Measurements from ENCODE around the gene POLR1B.
"Not testable (repeated sequence)": the region's sequence is repeated elsewhere in the genome, so short reads cannot be mapped to it uniquely, and the experiment has no call there.

The POLR1B gene

DNA sequence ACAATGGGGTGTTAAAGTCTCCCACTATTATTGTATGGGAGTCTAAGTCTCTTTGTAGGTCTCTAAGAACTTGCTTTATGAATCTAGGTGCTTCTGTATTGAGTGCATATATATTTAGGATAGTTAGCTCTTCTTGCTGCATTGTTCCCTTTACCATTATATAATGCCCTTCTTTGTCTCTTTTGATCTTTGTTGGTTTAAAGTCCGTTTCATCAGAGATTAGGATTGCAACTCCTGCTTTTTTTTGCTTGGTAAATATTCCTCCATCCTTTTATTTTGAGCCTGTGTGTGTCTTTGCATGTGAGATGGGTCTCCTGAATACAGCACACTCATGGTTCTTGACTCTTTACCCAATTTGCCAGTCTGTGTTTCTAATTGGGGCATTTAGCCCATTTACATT lies 70.0 kb downstream of the POLR1B start:
- DNase-seq; H3K36me3 ChIP-seq (ENCODE audit: control insufficient read depth, insufficient read depth, low read length); H3K4me1 ChIP-seq (ENCODE audit: control insufficient read depth, insufficient read depth, low read length, poor library complexity, severe bottlenecking); H3K27ac ChIP-seq (ENCODE audit: insufficient read depth, low read length, poor library complexity, severe bottlenecking); H3K9me3 ChIP-seq (ENCODE audit: control insufficient read depth, low read length); H3K4me3 ChIP-seq (ENCODE audit: insufficient read depth, low read depth, low read length, poor library complexity, severe bottlenecking); H3K27me3 ChIP-seq (replicated peaks; ENCODE audit: control insufficient read depth, insufficient read depth, low read length, poor library complexity, severe bottlenecking): not testable (repeated sequence)

DNA sequence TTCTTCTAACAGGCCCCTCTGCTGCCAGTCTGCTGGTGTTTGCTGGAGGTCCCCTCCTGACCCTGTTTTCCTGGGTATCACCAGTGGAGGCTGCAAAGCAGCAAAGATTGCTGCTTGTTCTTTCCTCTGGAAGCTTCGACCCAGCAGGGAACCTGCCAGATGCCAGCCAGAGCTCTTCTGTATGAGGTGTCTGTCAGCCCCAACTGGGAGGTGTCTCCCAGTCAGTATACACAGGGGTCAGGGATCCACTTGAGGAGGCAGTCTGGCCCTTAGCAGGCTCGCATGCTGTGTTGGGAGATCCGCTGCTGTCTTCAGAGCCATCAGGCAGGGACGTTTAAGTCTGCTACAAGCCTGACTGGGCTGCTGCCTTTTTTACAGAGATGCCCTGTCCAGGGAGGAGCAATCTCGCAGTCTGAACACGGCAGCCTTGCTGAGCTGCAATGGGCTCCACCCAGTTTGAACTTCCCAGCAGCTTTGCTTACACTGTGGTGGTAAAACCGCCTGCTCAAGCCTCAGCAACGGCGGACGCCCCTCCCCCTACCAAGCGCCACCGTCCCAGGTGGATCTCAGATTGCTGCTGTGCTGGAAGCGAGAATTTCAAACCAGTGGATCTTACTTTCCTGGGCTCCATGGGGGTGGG lies 72.1 kb downstream of the POLR1B start:
- Histone ChIP-seq H3K4me3 (ENCODE audit: insufficient read depth, low read depth, low read length, poor library complexity, severe bottlenecking) (no peak overlapping the region), H3K4me1 (ENCODE audit: control insufficient read depth, insufficient read depth, low read length, poor library complexity, severe bottlenecking) (no peaks in the 10 kb centered on the region), H3K27ac (ENCODE audit: insufficient read depth, low read length, poor library complexity, severe bottlenecking) (no peak overlapping the region), H3K27me3 (replicated peaks; ENCODE audit: control insufficient read depth, insufficient read depth, low read length, poor library complexity, severe bottlenecking) (no peaks in the 10 kb centered on the region), H3K36me3 (ENCODE audit: control insufficient read depth, insufficient read depth, low read length) (no peaks in the 10 kb centered on the region), H3K9me3 (ENCODE audit: control insufficient read depth, low read length) (no peaks in the 10 kb centered on the region)
- DNase-seq, result no peak

DNA sequence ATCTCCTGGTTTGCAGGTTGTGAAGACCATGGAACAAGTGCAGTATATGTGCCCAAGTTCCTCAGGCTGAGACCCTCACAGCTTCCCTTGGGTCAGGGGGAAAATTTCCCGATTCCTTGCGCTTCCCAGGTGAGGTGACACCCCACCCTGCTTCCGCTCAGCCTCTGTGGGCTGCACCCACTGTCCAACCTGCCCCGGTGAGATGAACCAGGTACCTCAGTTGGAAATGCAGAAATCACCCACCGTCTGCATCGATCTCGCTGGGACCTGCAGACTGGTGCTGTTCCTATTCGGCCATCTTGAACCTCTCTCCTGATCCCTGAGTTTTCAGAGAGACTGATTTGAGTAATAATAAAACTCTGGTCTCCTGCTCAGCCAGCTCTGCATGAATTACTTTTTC lies 72.8 kb downstream of the POLR1B start:
- no peak for DNase-seq
- Histone ChIP-seq H3K27me3 (replicated peaks; ENCODE audit: control insufficient read depth, insufficient read depth, low read length, poor library complexity, severe bottlenecking) (no peaks in the 10 kb centered on the region), H3K27ac (ENCODE audit: insufficient read depth, low read length, poor library complexity, severe bottlenecking) (no peak overlapping the region), H3K36me3 (ENCODE audit: control insufficient read depth, insufficient read depth, low read length) (no peaks in the 10 kb centered on the region), H3K9me3 (ENCODE audit: control insufficient read depth, low read length) (no peaks in the 10 kb centered on the region), H3K4me3 (ENCODE audit: insufficient read depth, low read depth, low read length, poor library complexity, severe bottlenecking) (no peak overlapping the region), H3K4me1 (ENCODE audit: control insufficient read depth, insufficient read depth, low read length, poor library complexity, severe bottlenecking) (no peaks in the 10 kb centered on the region)

DNA sequence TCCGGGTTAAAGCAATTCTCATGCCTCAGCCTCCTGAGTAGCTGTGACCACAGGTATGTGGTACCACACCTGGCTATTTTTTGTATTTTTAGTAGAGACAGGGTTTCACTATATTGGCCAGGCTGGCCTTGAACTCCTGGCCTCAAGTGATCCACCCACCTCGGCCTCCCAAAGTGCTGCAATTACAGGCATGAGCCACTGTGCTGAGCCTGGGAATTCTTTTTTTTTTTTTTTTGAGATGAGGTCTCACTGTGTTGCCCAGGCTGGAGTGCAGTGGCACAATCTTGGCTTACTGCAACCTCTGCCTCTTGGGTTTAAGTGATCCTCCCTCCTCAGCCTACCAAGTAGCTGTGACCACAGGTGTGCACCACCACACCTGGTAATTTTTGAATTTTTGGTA lies 73.5 kb downstream of the POLR1B start:
- DNase-seq; H3K27me3 ChIP-seq (replicated peaks; ENCODE audit: control insufficient read depth, insufficient read depth, low read length, poor library complexity, severe bottlenecking); H3K27ac ChIP-seq (ENCODE audit: insufficient read depth, low read length, poor library complexity, severe bottlenecking); H3K9me3 ChIP-seq (ENCODE audit: control insufficient read depth, low read length); H3K4me1 ChIP-seq (ENCODE audit: control insufficient read depth, insufficient read depth, low read length, poor library complexity, severe bottlenecking); H3K4me3 ChIP-seq (ENCODE audit: insufficient read depth, low read depth, low read length, poor library complexity, severe bottlenecking); H3K36me3 ChIP-seq (ENCODE audit: control insufficient read depth, insufficient read depth, low read length): not testable (repeated sequence)

DNA sequence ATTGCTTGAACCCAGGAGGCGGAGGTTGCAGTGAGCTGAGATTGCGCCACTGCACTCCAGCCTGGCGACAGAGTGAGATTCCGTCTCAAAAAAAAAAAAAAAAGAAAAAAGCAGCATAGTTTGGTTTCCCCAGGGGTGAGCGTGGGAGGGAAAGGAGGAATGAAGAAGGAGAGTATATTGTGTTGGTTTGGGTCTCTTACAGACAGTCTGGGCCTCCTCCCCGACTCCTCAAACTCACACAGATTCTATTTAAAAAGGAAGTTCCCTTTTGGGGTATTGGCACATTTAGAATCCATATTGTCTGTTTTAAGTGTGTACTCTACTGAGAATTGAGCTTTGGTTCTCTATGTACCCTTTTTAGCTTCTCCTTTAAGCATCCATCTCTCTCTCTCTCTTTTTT lies 76.1 kb downstream of the POLR1B start:
- DNase-seq, result no peak
- H3K9me3 ChIP-seq (ENCODE audit: control insufficient read depth, low read length), result no peaks in the 10 kb centered on the region
- no peak overlapping the region for H3K4me3 ChIP-seq (ENCODE audit: insufficient read depth, low read depth, low read length, poor library complexity, severe bottlenecking)
- no peaks in the 10 kb centered on the region for H3K36me3 ChIP-seq (ENCODE audit: control insufficient read depth, insufficient read depth, low read length)
- H3K27ac ChIP-seq (ENCODE audit: insufficient read depth, low read length, poor library complexity, severe bottlenecking), result no peak overlapping the region
- no peaks in the 10 kb centered on the region for H3K27me3 ChIP-seq (replicated peaks; ENCODE audit: control insufficient read depth, insufficient read depth, low read length, poor library complexity, severe bottlenecking)
- H3K4me1 ChIP-seq (ENCODE audit: control insufficient read depth, insufficient read depth, low read length, poor library complexity, severe bottlenecking), result no peaks in the 10 kb centered on the region

DNA sequence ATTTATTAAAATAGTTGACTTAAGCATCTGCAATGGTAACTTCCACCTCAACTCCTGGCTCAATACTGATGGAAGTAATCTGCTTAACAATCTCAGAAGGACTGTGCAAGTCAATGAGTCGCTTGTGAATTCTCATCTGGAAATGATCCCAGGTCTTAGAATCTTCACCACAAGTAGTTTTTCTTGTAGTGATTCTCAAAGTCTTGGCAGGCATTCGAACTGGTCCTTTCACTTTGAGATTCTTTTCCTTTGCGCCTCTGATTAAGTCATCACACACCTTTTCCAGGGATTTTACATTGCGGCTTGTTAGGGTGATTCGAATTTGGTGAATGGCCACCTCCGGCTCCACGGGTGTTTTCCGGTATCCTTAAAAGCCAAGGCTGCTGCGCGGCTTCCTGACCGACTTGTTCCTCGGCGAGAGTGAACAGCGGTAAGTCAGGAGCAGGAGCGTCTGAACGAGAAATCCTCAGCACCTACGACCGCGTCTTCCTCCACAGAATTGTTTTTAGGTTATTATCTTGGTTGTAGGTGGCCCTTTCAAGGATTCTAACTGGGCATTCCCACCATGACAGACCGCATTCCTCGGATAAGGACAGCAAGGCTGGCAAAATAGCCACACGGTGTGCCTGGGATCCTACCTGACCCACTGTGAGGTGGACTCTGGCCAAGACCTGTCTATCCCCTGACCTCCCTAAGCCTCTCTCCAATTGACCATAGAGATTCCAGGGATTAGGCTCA lies 79.7 kb downstream of the POLR1B start:
- no peaks in the 10 kb centered on the region for H3K36me3 ChIP-seq (ENCODE audit: control insufficient read depth, insufficient read depth, low read length)
- H3K4me3 ChIP-seq (ENCODE audit: insufficient read depth, low read depth, low read length, poor library complexity, severe bottlenecking), result no peak overlapping the region
- no peak overlapping the region for H3K27ac ChIP-seq (ENCODE audit: insufficient read depth, low read length, poor library complexity, severe bottlenecking)
- no peak for DNase-seq
- H3K4me1 ChIP-seq (ENCODE audit: control insufficient read depth, insufficient read depth, low read length, poor library complexity, severe bottlenecking), result peaks cover 20% of the 10 kb centered on the region
- H3K27me3 ChIP-seq (replicated peaks; ENCODE audit: control insufficient read depth, insufficient read depth, low read length, poor library complexity, severe bottlenecking), result no peaks in the 10 kb centered on the region
- H3K9me3 ChIP-seq (ENCODE audit: control insufficient read depth, low read length), result no peaks in the 10 kb centered on the region

DNA sequence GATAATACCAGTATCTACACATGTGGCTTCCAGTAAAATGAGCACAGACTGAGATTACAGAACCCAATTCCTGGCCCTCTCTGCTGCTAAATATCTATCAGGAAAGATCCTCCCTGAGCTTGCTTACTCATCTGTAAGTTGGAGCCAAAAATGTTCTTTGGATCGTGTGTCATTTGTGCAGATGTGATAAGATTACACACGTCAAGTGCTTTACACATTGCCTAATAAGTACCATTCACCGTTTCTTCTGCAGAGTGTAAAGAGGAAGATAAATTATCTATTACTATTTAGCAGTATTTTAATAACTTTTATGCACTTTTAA lies 80.2 kb downstream of the POLR1B start:
- Histone ChIP-seq H3K4me1 (ENCODE audit: control insufficient read depth, insufficient read depth, low read length, poor library complexity, severe bottlenecking) (peaks cover 25% of the 10 kb centered on the region), H3K36me3 (ENCODE audit: control insufficient read depth, insufficient read depth, low read length) (no peaks in the 10 kb centered on the region), H3K9me3 (ENCODE audit: control insufficient read depth, low read length) (no peaks in the 10 kb centered on the region), H3K27me3 (replicated peaks; ENCODE audit: control insufficient read depth, insufficient read depth, low read length, poor library complexity, severe bottlenecking) (no peaks in the 10 kb centered on the region), H3K4me3 (ENCODE audit: insufficient read depth, low read depth, low read length, poor library complexity, severe bottlenecking) (no peak overlapping the region), H3K27ac (ENCODE audit: insufficient read depth, low read length, poor library complexity, severe bottlenecking) (no peak overlapping the region)
- no peak for DNase-seq

DNA sequence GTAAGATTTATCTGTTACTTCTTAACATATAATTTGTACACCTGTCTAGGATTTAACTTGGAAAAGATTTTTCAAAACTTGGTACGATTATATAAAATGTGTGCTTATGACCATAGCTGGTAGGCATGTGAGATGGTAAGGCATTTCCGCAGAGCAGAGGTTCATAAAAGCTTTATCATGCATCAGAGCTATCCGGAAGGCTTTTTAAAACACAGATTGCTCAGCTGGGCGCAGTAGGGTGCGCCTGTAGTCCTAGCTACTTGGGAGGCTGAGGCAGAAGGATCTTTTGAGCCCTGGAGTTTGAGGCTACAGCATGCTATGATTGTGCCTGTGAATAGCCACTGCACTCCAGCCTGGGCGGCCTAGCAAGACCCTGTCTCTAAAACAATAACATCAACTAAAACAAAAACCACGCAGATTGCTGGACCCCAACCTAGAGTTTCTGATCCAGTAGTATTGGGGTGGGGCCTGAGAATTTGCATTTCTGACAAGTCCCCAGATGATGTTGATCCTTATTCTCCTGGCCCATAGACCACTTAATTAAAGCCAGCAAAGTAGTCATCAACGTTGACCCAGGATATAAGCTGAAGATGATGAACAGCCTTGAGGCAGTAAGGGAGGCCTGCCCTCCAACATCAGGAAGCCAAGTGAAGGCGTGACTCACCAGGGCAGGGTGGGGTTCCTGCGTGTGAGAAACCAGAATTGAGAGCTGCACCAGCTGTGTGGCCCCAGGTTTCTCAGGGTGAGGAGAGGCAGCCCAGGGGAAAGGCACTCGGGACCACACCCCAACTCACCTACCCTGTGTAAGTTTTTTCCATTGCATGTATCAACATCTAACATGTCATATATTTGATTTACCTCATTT lies 81.9 kb downstream of the POLR1B start:
- Histone ChIP-seq H3K27ac (ENCODE audit: insufficient read depth, low read length, poor library complexity, severe bottlenecking) (no peak overlapping the region), H3K27me3 (replicated peaks; ENCODE audit: control insufficient read depth, insufficient read depth, low read length, poor library complexity, severe bottlenecking) (no peaks in the 10 kb centered on the region), H3K4me3 (ENCODE audit: insufficient read depth, low read depth, low read length, poor library complexity, severe bottlenecking) (no peak overlapping the region), H3K36me3 (ENCODE audit: control insufficient read depth, insufficient read depth, low read length) (no peaks in the 10 kb centered on the region), H3K9me3 (ENCODE audit: control insufficient read depth, low read length) (no peaks in the 10 kb centered on the region), H3K4me1 (ENCODE audit: control insufficient read depth, insufficient read depth, low read length, poor library complexity, severe bottlenecking) (peaks cover 26% of the 10 kb centered on the region)
- DNase-seq, result peak; percentile 36 to 66 (median 58)

DNA sequence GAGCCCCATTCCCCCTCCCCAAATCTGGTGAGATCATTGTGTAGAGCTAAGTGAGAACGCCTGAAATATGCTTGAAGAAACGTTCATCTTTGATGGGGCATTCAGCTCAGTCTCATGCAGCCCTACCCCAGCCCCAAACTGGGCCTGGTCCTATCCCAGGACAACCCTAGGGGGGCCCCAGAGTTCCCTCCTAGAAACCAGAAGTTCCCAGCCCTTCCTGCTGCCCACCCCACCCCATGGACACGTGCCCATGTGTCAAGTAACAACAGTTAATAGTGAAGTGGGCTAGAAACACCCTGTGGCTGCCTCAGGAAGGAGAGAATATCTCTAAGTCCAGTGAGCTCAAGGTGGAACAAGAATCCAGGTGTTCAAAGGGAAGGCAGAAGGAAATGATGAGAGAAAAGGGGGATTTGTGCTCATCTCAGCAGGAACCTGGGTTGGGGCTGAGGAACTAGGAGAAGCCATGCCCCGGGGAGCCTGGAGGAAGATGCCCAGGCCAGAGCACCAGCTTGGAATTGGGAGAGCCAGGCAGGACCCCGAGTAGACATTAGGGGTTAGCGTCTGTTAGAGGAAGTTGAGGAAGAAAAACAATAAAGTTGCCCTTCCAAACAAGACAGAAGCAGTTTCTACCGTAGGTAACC lies 83.3 kb downstream of the POLR1B start:
- no peak for DNase-seq
- no peaks in the 10 kb centered on the region for H3K9me3 ChIP-seq (ENCODE audit: control insufficient read depth, low read length)
- H3K4me1 ChIP-seq (ENCODE audit: control insufficient read depth, insufficient read depth, low read length, poor library complexity, severe bottlenecking), result peaks cover 38% of the 10 kb centered on the region
- no peaks in the 10 kb centered on the region for H3K36me3 ChIP-seq (ENCODE audit: control insufficient read depth, insufficient read depth, low read length)
- no peaks in the 10 kb centered on the region for H3K27me3 ChIP-seq (replicated peaks; ENCODE audit: control insufficient read depth, insufficient read depth, low read length, poor library complexity, severe bottlenecking)
- H3K4me3 ChIP-seq (ENCODE audit: insufficient read depth, low read depth, low read length, poor library complexity, severe bottlenecking), result no peak overlapping the region
- no peak overlapping the region for H3K27ac ChIP-seq (ENCODE audit: insufficient read depth, low read length, poor library complexity, severe bottlenecking)
